A549 (cell line): ENCODE data around the gene ACE.

Source experiments
- CEBPB ChIP-seq, 2 experiments: fragments of >200 bp in 1 of 2; sonication (Bioruptor Twin) in 1 of 2; formaldehyde crosslinking in 1 of 2; IDR thresholded peaks; 2 replicates each; pipeline ENCODE4 v1.6.1; 2012 to 2016
- HEYL ChIP-seq: fragments of 250-450 bp; sonication (Bioruptor Pico); IDR thresholded peaks from 2 replicates; pipeline ENCODE4 v1.8.0; 2021; ENCODE audit warnings: mild to moderate bottlenecking, moderate library complexity
- JUN ChIP-seq, 2 experiments: fragments of >200 bp; sonication (Bioruptor Twin); formaldehyde crosslinking; IDR thresholded peaks; 2 replicates in 1 of 2; 3 replicates in 1 of 2; pipeline ENCODE4 v1.6.1; 2016 to 2017
- NPAS2 ChIP-seq: fragments of 250-450 bp; sonication (Bioruptor Pico); IDR thresholded peaks from 2 replicates; pipeline ENCODE4 v1.8.0; 2022; ENCODE audit warnings: mild to moderate bottlenecking, moderate library complexity, borderline replicate concordance
- TF ChIP-seq, protein P1 (sequence below): fragments of >200 bp; sonication (Bioruptor Twin); formaldehyde crosslinking; IDR thresholded peaks from 3 replicates; pipeline ENCODE4 v1.5.1; 2016

DNA sequence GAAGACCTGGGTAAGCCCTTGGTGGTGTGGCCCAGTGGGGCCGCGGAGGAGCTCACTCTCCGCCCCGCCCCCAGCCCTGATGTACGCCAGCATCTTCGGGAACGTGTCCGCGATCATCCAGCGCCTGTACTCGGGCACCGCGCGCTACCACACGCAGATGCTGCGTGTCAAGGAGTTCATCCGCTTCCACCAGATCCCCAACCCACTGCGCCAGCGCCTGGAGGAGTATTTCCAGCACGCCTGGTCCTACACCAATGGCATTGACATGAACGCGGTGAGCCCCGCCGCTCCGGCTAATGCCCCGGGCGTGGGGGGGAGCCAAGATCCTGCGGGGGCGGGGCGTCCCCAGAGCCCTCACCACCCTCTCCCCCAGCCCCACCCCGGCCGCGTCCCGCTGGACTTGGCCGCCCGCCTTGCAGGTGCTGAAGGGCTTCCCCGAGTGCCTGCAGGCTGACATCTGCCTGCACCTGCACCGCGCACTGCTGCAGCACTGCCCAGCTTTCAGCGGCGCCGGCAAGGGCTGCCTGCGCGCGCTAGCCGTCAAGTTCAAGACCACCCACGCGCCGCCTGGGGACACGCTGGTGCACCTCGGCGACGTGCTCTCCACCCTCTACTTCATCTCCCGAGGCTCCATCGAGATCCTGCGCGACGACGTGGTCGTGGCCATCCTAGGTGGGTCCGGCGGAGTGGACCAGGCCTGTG lies 61.3 kb downstream of the ACE start:
- TF ChIP-seq HEYL (CRISPR knock-in tag) (no peak), CEBPB (IDR thresholded peaks at IDR 0.05) (no peak), JUN (IDR thresholded peaks at IDR 0.05) (no peak), NPAS2 (CRISPR knock-in tag) (no peak)
- TF ChIP-seq, protein P1, sequence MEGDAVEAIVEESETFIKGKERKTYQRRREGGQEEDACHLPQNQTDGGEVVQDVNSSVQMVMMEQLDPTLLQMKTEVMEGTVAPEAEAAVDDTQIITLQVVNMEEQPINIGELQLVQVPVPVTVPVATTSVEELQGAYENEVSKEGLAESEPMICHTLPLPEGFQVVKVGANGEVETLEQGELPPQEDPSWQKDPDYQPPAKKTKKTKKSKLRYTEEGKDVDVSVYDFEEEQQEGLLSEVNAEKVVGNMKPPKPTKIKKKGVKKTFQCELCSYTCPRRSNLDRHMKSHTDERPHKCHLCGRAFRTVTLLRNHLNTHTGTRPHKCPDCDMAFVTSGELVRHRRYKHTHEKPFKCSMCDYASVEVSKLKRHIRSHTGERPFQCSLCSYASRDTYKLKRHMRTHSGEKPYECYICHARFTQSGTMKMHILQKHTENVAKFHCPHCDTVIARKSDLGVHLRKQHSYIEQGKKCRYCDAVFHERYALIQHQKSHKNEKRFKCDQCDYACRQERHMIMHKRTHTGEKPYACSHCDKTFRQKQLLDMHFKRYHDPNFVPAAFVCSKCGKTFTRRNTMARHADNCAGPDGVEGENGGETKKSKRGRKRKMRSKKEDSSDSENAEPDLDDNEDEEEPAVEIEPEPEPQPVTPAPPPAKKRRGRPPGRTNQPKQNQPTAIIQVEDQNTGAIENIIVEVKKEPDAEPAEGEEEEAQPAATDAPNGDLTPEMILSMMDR = no peak
